Upper lobe of left lung (tissue), 6 donors: Measurements from ENCODE around the gene YIF1B. TPM values are rescaled to one million over a fixed set of nuclear protein-coding genes. Genes with fewer than 3 reads are reported as not detected.
A peak's percentile ranks its signal among the peaks of the same experiment; 100 is the strongest.

Experiments used
- ATAC-seq, 2 donors: fragments of 200-7000 bp; cut with Tn5 transposase; one replicate each; pipeline ENCODE4 v1.9.1; 2022; ENCODE audit warnings: mild to moderate bottlenecking in 2 of 2, moderate library complexity in 2 of 2; ENCODE audit not compliant: low FRiP score in 2 of 2
- DNase-seq, 2 donors: peaks; one replicate each; pipeline ENCODE4 v3.0.0-alpha.2; 2019 to 2020
- H3K27ac ChIP-seq, 4 donors: fragments of 200-600 bp; sonication (generic); one replicate each; pipeline ENCODE4 v1.5.1; 2016 to 2019
- H3K27me3 ChIP-seq, 4 donors: fragments of 200-600 bp; sonication (generic); one replicate each; pipeline ENCODE4 v1.5.1; 2017 to 2019
- H3K36me3 ChIP-seq, 4 donors: fragments of 200-600 bp; sonication (generic); one replicate each; pipeline ENCODE4 v1.5.1; 2016 to 2019
- H3K4me1 ChIP-seq, 4 donors: fragments of 200-600 bp; sonication (generic); one replicate each; pipeline ENCODE4 v1.5.1; 2018 to 2019
- H3K4me3 ChIP-seq, 4 donors: fragments of 200-600 bp; sonication (generic); one replicate each; pipeline ENCODE4 v1.5.1; 2017 to 2019; ENCODE audit warnings: mild to moderate bottlenecking in 2 of 4, moderate library complexity in 1 of 4
- H3K9me3 ChIP-seq, 4 donors: fragments of 200-600 bp; sonication (generic); one replicate each; pipeline ENCODE4 v1.5.1; 2018 to 2019
- CTCF ChIP-seq, 6 experiments: fragments of 450-650 bp in 4 of 6; fragments of 200-600 bp in 2 of 6; sonication (generic) in 2 of 6; IDR thresholded peaks; one replicate each; pipeline ENCODE4 v1.5.1; 2016 to 2019; ENCODE audit warnings: antibody characterized with exemption in 6 of 6
- EP300 ChIP-seq, 4 donors: sonication (generic); formaldehyde crosslinking; IDR thresholded peaks; one replicate each; pipeline ENCODE4 v1.5.1; 2017; ENCODE audit warnings: antibody characterized with exemption in 4 of 4, control low read depth in 2 of 4
- POLR2A ChIP-seq, 4 donors: fragments of 450-650 bp; IDR thresholded peaks; one replicate each; pipeline ENCODE4 v1.5.1; 2016 to 2017; ENCODE audit warnings: antibody characterized with exemption in 4 of 4, mild to moderate bottlenecking in 2 of 4
- POLR2AphosphoS5 ChIP-seq, 2 donors: sonication (generic); formaldehyde crosslinking; IDR thresholded peaks; one replicate each; pipeline ENCODE4 v1.5.1; 2017; ENCODE audit warnings: antibody characterized with exemption in 2 of 2
- WGBS, 2 donors: methylation state at CpG; one replicate each; pipeline ENCODE4 v1.1.5; 2017 to 2018; 5-methylcytosine and 5-hydroxymethylcytosine counted together
- total RNA-seq, 6 donors: library from RNA; depleted of rRNA in 4 of 6; stranded (reverse); fragments of >200 nt in 4 of 6; gene quantifications; one replicate each; pipeline versions ENCODE4 v1.1.0 to v1.2.1, GENCODE V29; 2016 to 2021
- donor health status: DM: no; HTN: no; CAD: no; lungs with moderate emphysema.
- donor health status: DM: no; HTN: yes; CAD: no; lungs with severe emphysema.

Gene YIF1B
- total RNA-seq, 6 donors from 2014 or later, result 15.3 to 45.8 (median 29.8) TPM

GRCh38 chr19:38267761-38268483, 47.8 kb downstream of the YIF1B start:
- H3K27ac ChIP-seq, result peak overlapping the region; percentile 72 to 97 (median 93)
- TF ChIP-seq POLR2AphosphoS5 (IDR thresholded peaks at IDR 0.05), result no peak
- no peak for TF ChIP-seq EP300 (IDR thresholded peaks at IDR 0.05)
- TF ChIP-seq CTCF (IDR thresholded peaks at IDR 0.05), result no peak
- TF ChIP-seq POLR2A (IDR thresholded peaks at IDR 0.05), result no peak
- no peaks in the 10 kb centered on the region for H3K9me3 ChIP-seq
- peaks cover 16 to 59% (median 32%) of the 10 kb centered on the region in 4 donors for H3K4me1 ChIP-seq
- WGBS, 2 donors, result 54 to 58% methylated on average over 12 of the region's 12 CpGs
- H3K27me3 ChIP-seq, result no peaks in the 10 kb centered on the region
- no peaks in the 10 kb centered on the region for H3K36me3 ChIP-seq
- peak overlapping the region in 1 of 4 donors; percentile 76 for H3K4me3 ChIP-seq
- ATAC-seq, result no peak
- DNase-seq, result peak in 1 of 2 donors; percentile 79

GRCh38 chr19:38266981-38267597, 48.7 kb downstream of the YIF1B start:
- no peaks in the 10 kb centered on the region for H3K27me3 ChIP-seq
- no peaks in the 10 kb centered on the region for H3K36me3 ChIP-seq
- H3K4me3 ChIP-seq, result peak overlapping the region in 3 of 4 donors; percentile 3 to 78 (median 76)
- 46 to 65% methylated on average over 11 to 12 of the region's 12 CpGs for WGBS, 2 donors
- ATAC-seq (no peak), DNase-seq (no peak)
- no peaks in the 10 kb centered on the region for H3K9me3 ChIP-seq
- TF ChIP-seq POLR2AphosphoS5 (IDR thresholded peaks at IDR 0.05), result peak in 1 of 2 donors; percentile 38
- TF ChIP-seq CTCF (IDR thresholded peaks at IDR 0.05), result no peak
- H3K27ac ChIP-seq, result peak overlapping the region; percentile 72 to 97 (median 93)
- peaks cover 16 to 59% (median 32%) of the 10 kb centered on the region in 4 donors for H3K4me1 ChIP-seq

GRCh38 chr19:38265921-38266429, 49.8 kb downstream of the YIF1B start:
- H3K4me3 ChIP-seq, result peak overlapping the region in 3 of 4 donors; percentile 68 to 78 (median 76)
- H3K36me3 ChIP-seq, result no peaks in the 10 kb centered on the region
- no peaks in the 10 kb centered on the region for H3K9me3 ChIP-seq
- 56 to 74% methylated on average over 12 of the region's 12 CpGs for WGBS, 2 donors
- H3K27me3 ChIP-seq, result no peaks in the 10 kb centered on the region
- peaks cover 16 to 54% (median 32%) of the 10 kb centered on the region in 4 donors for H3K4me1 ChIP-seq
- H3K27ac ChIP-seq, result peak overlapping the region; percentile 91 to 97 (median 96)
- DNase-seq, result peak in 1 of 2 donors; percentile 63
- TF ChIP-seq POLR2A (IDR thresholded peaks at IDR 0.05) (no peak), CTCF (IDR thresholded peaks at IDR 0.05) (no peak), POLR2AphosphoS5 (IDR thresholded peaks at IDR 0.05) (no peak), EP300 (IDR thresholded peaks at IDR 0.05) (no peak)
- ATAC-seq, result no peak

GRCh38 chr19:38265213-38265861, 50.4 kb downstream of the YIF1B start:
- Histone ChIP-seq H3K27me3 (no peaks in the 10 kb centered on the region), H3K27ac (peak overlapping the region; percentile 91 to 97 (median 96)), H3K4me3 (peak overlapping the region; percentile 52 to 78 (median 72)), H3K9me3 (no peaks in the 10 kb centered on the region), H3K36me3 (no peaks in the 10 kb centered on the region), H3K4me1 (peaks cover 16 to 48% (median 31%) of the 10 kb centered on the region in 4 donors)
- DNase-seq (peak in 1 of 2 donors; percentile 77), ATAC-seq (peak; percentile 3 to 44)
- WGBS, 2 donors, result 32 to 40% methylated on average over 14 of the region's 14 CpGs
- TF ChIP-seq POLR2A (IDR thresholded peaks at IDR 0.05), result no peak
- TF ChIP-seq EP300 (IDR thresholded peaks at IDR 0.05), result no peak
- peak in 1 of 6 experiments; percentile 8 for TF ChIP-seq CTCF (IDR thresholded peaks at IDR 0.05)
- peak; percentile 19 for TF ChIP-seq POLR2AphosphoS5 (IDR thresholded peaks at IDR 0.05)
